K562 (cell line): Measurements from ENCODE around the gene TMEM200A. TPM values are rescaled to one million over a fixed set of nuclear protein-coding genes. Genes with fewer than 3 reads are reported as not detected.

ENCODE experiments used
- ATAC-seq: fragments of 200-7000 bp; cut with Tn5 transposase; 3 replicates; pipeline ENCODE4 v1.9.1; 2020; ENCODE audit warnings: moderate library complexity
- BruUV-seq: library from RNA; stranded (reverse); fragments of 400-500 nt; replicated peaks from 2 replicates; lab custom pipeline; 2021; lab: Mats Ljungman, UMichigan
- CTCF ChIA-PET: fragments of 300-600 bp; formaldehyde crosslinking; extraction: SDS; loops from one replicate; lab custom pipeline; 2021; ENCODE audit warnings: low intra/inter-chr PET ratio; lab: Yijun Ruan, JAX
- POLR2A ChIA-PET: fragments of 300-600, 350-650 bp; sonication (Branson Sonifier 250); formaldehyde crosslinking; extraction: SDS; loops from one replicate; lab custom pipeline; 2021; ENCODE audit warnings: antibody characterized with exemption, inconsistent platforms; lab: Yijun Ruan, JAX
- DNase-seq, 4 experiments: peaks; one replicate each; pipeline versions ENCODE4 v3.0.0 to v3.0.0-alpha.2; 2011 to 2018; ENCODE audit warnings: low spot score in 3 of 4, mixed read lengths in 3 of 4; ENCODE audit errors: extremely low read depth in 1 of 4
- FAIRE-seq: peaks from 2 replicates; lab custom pipeline; 2011; peaks lifted over from hg19 to GRCh38; lab: Jason Lieb, UNC
- H2AFZ ChIP-seq: 2 replicates; pipeline ENCODE4 v1.6.0; 2011; ENCODE audit warnings: low read depth, low read length, control low read depth, inconsistent platforms
- H3K27ac ChIP-seq: fragments of 200-600 bp; 3 replicates; pipeline ENCODE4 v1.8.0; 2011; ENCODE audit warnings: low read depth, mild to moderate bottlenecking, control low read depth, inconsistent platforms, low read length, moderate library complexity, mixed read lengths; ENCODE audit errors: extremely low read depth
- H3K27me3 ChIP-seq, 2 experiments: fragments of 300-600 bp in 1 of 2; 2 replicates in 1 of 2; 3 replicates in 1 of 2; pipeline versions ENCODE4 v1.6.0 to v1.8.0; 2011; ENCODE audit warnings: inconsistent platforms in 2 of 2, low read length in 2 of 2, mild to moderate bottlenecking in 1 of 2, mixed read lengths in 1 of 2, moderate library complexity in 1 of 2; ENCODE audit not compliant: control insufficient read depth in 2 of 2, insufficient read depth in 2 of 2
- H3K36me3 ChIP-seq: fragments of 300-600 bp; 3 replicates; pipeline ENCODE4 v1.8.0; 2011; ENCODE audit warnings: mild to moderate bottlenecking, low read length, inconsistent platforms; ENCODE audit not compliant: control insufficient read depth, insufficient read depth
- H3K4me1 ChIP-seq, 2 experiments: fragments of 200-600 bp in 1 of 2; replicated peaks in 1 of 2; 2 replicates in 1 of 2; 3 replicates in 1 of 2; pipeline versions ENCODE4 v1.5.1 to v1.8.0; 2011; ENCODE audit warnings: inconsistent platforms in 2 of 2, low read length in 2 of 2, mild to moderate bottlenecking in 1 of 2, mixed read lengths in 1 of 2, moderate library complexity in 1 of 2; ENCODE audit not compliant: control insufficient read depth in 2 of 2, insufficient read depth in 2 of 2
- H3K4me2 ChIP-seq: 2 replicates; pipeline ENCODE4 v1.6.1; 2011; ENCODE audit warnings: low read length, control low read depth, inconsistent platforms, mixed read lengths; ENCODE audit not compliant: insufficient read depth
- H3K4me3 ChIP-seq: fragments of 200-600 bp; sonication (generic), shearing (Covaris generic); 2 replicates; pipeline ENCODE4 v1.5.1; 2016; ENCODE audit warnings: control low read depth, inconsistent platforms
- H3K79me2 ChIP-seq: fragments of 200-600 bp; 3 replicates; pipeline ENCODE4 v1.8.0; 2011; ENCODE audit warnings: low read length, inconsistent platforms; ENCODE audit not compliant: control insufficient read depth, insufficient read depth
- H3K9ac ChIP-seq, 2 experiments: 2 replicates each; pipeline versions ENCODE4 v1.6.0 to v1.6.1; 2011; ENCODE audit warnings: low read depth in 2 of 2, low read length in 2 of 2, control low read depth in 1 of 2, inconsistent platforms in 1 of 2, mild to moderate bottlenecking in 1 of 2, mixed read lengths in 1 of 2; ENCODE audit not compliant: insufficient read depth in 1 of 2
- H3K9me1 ChIP-seq: one replicate; pipeline ENCODE4 v1.6.0; 2011; ENCODE audit warnings: inconsistent platforms, mild to moderate bottlenecking, low read length, moderate library complexity; ENCODE audit not compliant: control insufficient read depth, insufficient read depth
- H3K9me3 ChIP-seq: replicated peaks from 2 replicates; pipeline ENCODE4 v1.5.1; 2011; ENCODE audit warnings: low read depth, low read length, inconsistent platforms; ENCODE audit not compliant: control insufficient read depth, insufficient read depth
- H4K20me1 ChIP-seq: replicated peaks from 2 replicates; pipeline ENCODE4 v1.6.1; 2011; ENCODE audit warnings: low read length, inconsistent platforms, mixed read lengths; ENCODE audit not compliant: control insufficient read depth, insufficient read depth
- C11orf30 ChIP-seq: fragments of 450-650 bp; IDR thresholded peaks from 2 replicates; pipeline ENCODE4 v1.6.1; 2016; ENCODE audit warnings: low read depth, mild to moderate bottlenecking
- COPS2 ChIP-seq: fragments of 450-650 bp; conservative IDR thresholded peaks from 2 replicates; pipeline ENCODE4 v1.6.1; 2016; ENCODE audit warnings: mild to moderate bottlenecking, moderate library complexity
- CREB3L1 ChIP-seq: fragments of 450-650 bp; IDR thresholded peaks from 2 replicates; pipeline ENCODE4 v1.6.1; 2014; ENCODE audit warnings: low read depth, mild to moderate bottlenecking, moderate library complexity, borderline replicate concordance
- CREM ChIP-seq: IDR thresholded peaks from 2 replicates; pipeline ENCODE4 v1.6.1; 2014; ENCODE audit warnings: antibody characterized with exemption, low read depth
- E2F5 ChIP-seq: sonication (generic); formaldehyde crosslinking; IDR thresholded peaks from 2 replicates; pipeline ENCODE4 v1.8.0; 2022; ENCODE audit warnings: mild to moderate bottlenecking, missing genetic modification reagents
- FOXP1 ChIP-seq: sonication (generic); formaldehyde crosslinking; IDR thresholded peaks from 2 replicates; pipeline ENCODE4 v1.8.0; 2022; ENCODE audit warnings: mild to moderate bottlenecking, missing genetic modification reagents
- LARP7 ChIP-seq: fragments of 450-650 bp; IDR thresholded peaks from 2 replicates; pipeline ENCODE4 v1.6.1; 2016
- POLR3G ChIP-seq: IDR thresholded peaks from 2 replicates; pipeline ENCODE4 v1.6.1; 2011; ENCODE audit not compliant: insufficient read length, insufficient replicate concordance; ENCODE audit errors: extremely low read depth
- SLC30A9 ChIP-seq: fragments of 250-450 bp; sonication (Bioruptor Pico); IDR thresholded peaks from 2 replicates; pipeline ENCODE4 v1.8.0; 2022; ENCODE audit warnings: mild to moderate bottlenecking, moderate library complexity
- SREBF1 ChIP-seq: fragments of 150-350 bp; IDR thresholded peaks from 2 replicates; pipeline ENCODE4 v1.6.1; 2014; ENCODE audit warnings: antibody characterized with exemption, low read depth, low read length, borderline replicate concordance
- ZNF12 ChIP-seq: sonication (generic); formaldehyde crosslinking; IDR thresholded peaks from 2 replicates; pipeline ENCODE4 v1.4.0; 2020; ENCODE audit warnings: mild to moderate bottlenecking, missing genetic modification reagents
- ZNF146 ChIP-seq: IDR thresholded peaks from one replicate; pipeline ENCODE4 v1.6.1; 2018; ENCODE audit warnings: missing compliant biosample characterization; ENCODE audit not compliant: unreplicated experiment
- ZNF41 ChIP-seq: fragments of 250-450 bp; sonication (Bioruptor Pico); conservative IDR thresholded peaks from 2 replicates; pipeline ENCODE4 v1.4.0; 2020; ENCODE audit warnings: mild to moderate bottlenecking
- ZNF507 ChIP-seq: conservative IDR thresholded peaks from 2 replicates; pipeline ENCODE4 v1.6.1; 2017; ENCODE audit warnings: missing genetic modification characterization, missing compliant biosample characterization
- WGBS: fragments of 100-300 bp; shearing (Covaris generic); methylation state at CpG from one replicate; pipeline ENCODE4 v1.1.6; 2016; ENCODE audit warnings: low coverage, mixed read lengths; ENCODE audit not compliant: insufficient coverage; ENCODE audit errors: missing lambda C conversion rate; 5-methylcytosine and 5-hydroxymethylcytosine counted together
- in situ Hi-C: fragments of 300-500 bp; cut with MboI; formaldehyde crosslinking; loops from 4 replicates; pipeline ENCODE4 v1.15.0; 2018; ENCODE audit warnings: inconsistent platforms, mixed read lengths
- intact Hi-C: fragments of 100-400 bp; cut with micrococcal nuclease; formaldehyde crosslinking; loops from 2 replicates; pipeline ENCODE4 v1.14.2; 2022
- polyA plus RNA-seq, 8 experiments: library from polyadenylated mRNA; depleted of rRNA in 4 of 8; stranded (reverse) in 5 of 8; unstranded in 3 of 8; fragments of >200 nt; fragmentation: Nextera tagmentation in 2 of 8; fragmentation: Illumina TruSeq in 1 of 8; extraction: Ambion mirVana in 2 of 8; extraction: Trizol in 1 of 8; gene quantifications; 2 replicates each; pipeline versions ENCODE4 v1.2.1 to v1.2.3, GENCODE V29; 2011 to 2014; ENCODE audit warnings: inconsistent platforms in 1 of 8, missing spikeins in 1 of 8
- total RNA-seq, 7 experiments: library from RNA; depleted of rRNA in 6 of 7; stranded (reverse); fragments of >200 nt in 6 of 7; fragmentation: Illumina TruSeq in 2 of 7; extraction: Trizol in 2 of 7; gene quantifications; 2 replicates each; pipeline versions ENCODE4 v1.2.1 to v1.2.3, GENCODE V29; 2011 to 2021; ENCODE audit warnings: low replicate concordance in 1 of 7
- TF ChIP-seq, protein P1 (sequence below): IDR thresholded peaks from 3 replicates; pipeline ENCODE4 v1.6.1; 2011; ENCODE audit warnings: borderline replicate concordance, mild to moderate bottlenecking, moderate library complexity; ENCODE audit not compliant: insufficient read length; ENCODE audit errors: extremely low read depth

Gene TMEM200A
- total and polyA plus RNA-seq, 9 of the 15 experiments (the other 6 are each of a cell fraction or from before 2014, with no cell fraction given), result 0.04 TPM; not detected in 8

DNA sequence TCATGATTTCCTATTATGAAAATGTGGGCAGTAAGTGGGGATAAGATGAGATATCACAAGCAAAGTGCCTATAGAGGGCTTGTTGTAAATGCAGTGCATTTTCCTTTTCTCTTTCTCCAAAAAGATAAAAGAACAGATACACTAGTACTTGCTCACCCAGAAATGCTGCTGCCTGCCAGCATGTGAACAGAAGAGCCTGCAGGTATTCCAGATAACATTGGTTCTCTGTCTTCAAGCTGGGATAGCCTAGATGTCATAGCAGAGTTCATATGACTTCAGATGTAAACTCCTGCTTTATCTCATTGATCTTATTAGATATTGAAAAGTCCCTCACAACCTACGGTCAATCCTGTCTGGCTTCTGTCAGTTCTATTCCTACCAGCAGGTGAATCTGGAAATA lies 123.7 kb downstream of the TMEM200A start:
- Histone ChIP-seq H3K36me3 (no peaks in the 10 kb centered on the region), H4K20me1 (no peaks in the 10 kb centered on the region), H3K9me3 (no peaks in the 10 kb centered on the region), H3K9ac (no peak overlapping the region), H3K27ac (no peak overlapping the region), H3K79me2 (no peaks in the 10 kb centered on the region), H3K9me1 (no peaks in the 10 kb centered on the region), H3K4me2 (no peak overlapping the region), H3K4me1 (no peaks in the 10 kb centered on the region), H2AFZ (no peak overlapping the region), H3K27me3 (no peaks in the 10 kb centered on the region), H3K4me3 (no peak overlapping the region)
- FAIRE-seq, result no peak
- CTCF ChIA-PET, result no interaction called here
- in situ Hi-C loops (no loop called here), intact Hi-C loops (no loop called here)
- BruUV-seq, result no TSS peak
- no peak for ATAC-seq
- no peak for TF ChIP-seq POLR3G
- TF ChIP-seq CREB3L1, result no peak
- TF ChIP-seq, protein P1, sequence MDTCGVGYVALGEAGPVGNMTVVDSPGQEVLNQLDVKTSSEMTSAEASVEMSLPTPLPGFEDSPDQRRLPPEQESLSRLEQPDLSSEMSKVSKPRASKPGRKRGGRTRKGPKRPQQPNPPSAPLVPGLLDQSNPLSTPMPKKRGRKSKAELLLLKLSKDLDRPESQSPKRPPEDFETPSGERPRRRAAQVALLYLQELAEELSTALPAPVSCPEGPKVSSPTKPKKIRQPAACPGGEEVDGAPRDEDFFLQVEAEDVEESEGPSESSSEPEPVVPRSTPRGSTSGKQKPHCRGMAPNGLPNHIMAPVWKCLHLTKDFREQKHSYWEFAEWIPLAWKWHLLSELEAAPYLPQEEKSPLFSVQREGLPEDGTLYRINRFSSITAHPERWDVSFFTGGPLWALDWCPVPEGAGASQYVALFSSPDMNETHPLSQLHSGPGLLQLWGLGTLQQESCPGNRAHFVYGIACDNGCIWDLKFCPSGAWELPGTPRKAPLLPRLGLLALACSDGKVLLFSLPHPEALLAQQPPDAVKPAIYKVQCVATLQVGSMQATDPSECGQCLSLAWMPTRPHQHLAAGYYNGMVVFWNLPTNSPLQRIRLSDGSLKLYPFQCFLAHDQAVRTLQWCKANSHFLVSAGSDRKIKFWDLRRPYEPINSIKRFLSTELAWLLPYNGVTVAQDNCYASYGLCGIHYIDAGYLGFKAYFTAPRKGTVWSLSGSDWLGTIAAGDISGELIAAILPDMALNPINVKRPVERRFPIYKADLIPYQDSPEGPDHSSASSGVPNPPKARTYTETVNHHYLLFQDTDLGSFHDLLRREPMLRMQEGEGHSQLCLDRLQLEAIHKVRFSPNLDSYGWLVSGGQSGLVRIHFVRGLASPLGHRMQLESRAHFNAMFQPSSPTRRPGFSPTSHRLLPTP, result no peak
- TF ChIP-seq ZNF507 (tag), result no peak
- TF ChIP-seq E2F5 (CRISPR knock-in tag), result no peak
- TF ChIP-seq SREBF1, result no peak
- TF ChIP-seq FOXP1, result no peak
- no peak for TF ChIP-seq ZNF41 (CRISPR knock-in tag)
- TF ChIP-seq CREM, result no peak
- TF ChIP-seq C11orf30, result no peak
- TF ChIP-seq COPS2, result no peak
- no peak for TF ChIP-seq SLC30A9 (CRISPR knock-in tag)
- no peak for TF ChIP-seq LARP7
- TF ChIP-seq ZNF146, result no peak
- no peak for TF ChIP-seq ZNF12 (CRISPR knock-in tag)
- POLR2A ChIA-PET, result no interaction called here
- 0% methylated on average over 1 of the region's 1 CpG for WGBS
- DNase-seq, result no peak
